Cardiac fibroblast (primary cell): Measurements from ENCODE around the gene ERC2.

Source experiments
- DNase-seq, 2 donors: peaks; one replicate each; pipeline versions ENCODE4 v3.0.0 to v3.0.0-alpha.2; 2010; ENCODE audit warnings: low read depth in 2 of 2
- H3K4me3 ChIP-seq, 2 donors: replicated peaks in 1 of 2; 1 replicate in 1 of 2; 2 replicates in 1 of 2; pipeline ENCODE4 v1.5.1; 2011; ENCODE audit warnings: low read depth in 2 of 2, low read length in 2 of 2, mild to moderate bottlenecking in 2 of 2, moderate library complexity in 1 of 2
- TF ChIP-seq, protein P1 (sequence below): IDR thresholded peaks from one replicate; pipeline ENCODE4 v1.5.1; 2011; ENCODE audit warnings: low read depth, mild to moderate bottlenecking, low read length, inconsistent platforms

Gene ERC2

DNA sequence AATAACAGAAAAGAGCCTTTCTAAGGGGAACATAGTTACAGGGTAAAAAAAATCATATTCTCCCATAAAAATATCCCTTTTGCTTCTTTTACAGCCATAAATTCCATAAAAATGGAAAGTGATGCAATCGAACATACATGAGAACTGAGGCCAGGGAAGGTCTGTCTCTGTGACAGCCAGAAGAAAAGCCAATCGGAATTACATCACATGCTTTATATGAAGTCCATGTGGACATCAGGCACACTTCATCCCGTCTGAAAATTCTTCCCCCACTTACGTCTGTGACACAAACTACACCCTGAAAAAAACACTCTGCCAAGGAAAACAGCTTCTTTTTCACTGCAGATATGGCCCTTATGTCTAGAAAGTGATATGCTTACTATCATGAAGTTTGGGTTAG, 323.5 kb downstream of the ERC2 start:
- no peak overlapping the region for H3K4me3 ChIP-seq
- DNase-seq: peak; percentile 38 to 57
- TF ChIP-seq, protein P1, sequence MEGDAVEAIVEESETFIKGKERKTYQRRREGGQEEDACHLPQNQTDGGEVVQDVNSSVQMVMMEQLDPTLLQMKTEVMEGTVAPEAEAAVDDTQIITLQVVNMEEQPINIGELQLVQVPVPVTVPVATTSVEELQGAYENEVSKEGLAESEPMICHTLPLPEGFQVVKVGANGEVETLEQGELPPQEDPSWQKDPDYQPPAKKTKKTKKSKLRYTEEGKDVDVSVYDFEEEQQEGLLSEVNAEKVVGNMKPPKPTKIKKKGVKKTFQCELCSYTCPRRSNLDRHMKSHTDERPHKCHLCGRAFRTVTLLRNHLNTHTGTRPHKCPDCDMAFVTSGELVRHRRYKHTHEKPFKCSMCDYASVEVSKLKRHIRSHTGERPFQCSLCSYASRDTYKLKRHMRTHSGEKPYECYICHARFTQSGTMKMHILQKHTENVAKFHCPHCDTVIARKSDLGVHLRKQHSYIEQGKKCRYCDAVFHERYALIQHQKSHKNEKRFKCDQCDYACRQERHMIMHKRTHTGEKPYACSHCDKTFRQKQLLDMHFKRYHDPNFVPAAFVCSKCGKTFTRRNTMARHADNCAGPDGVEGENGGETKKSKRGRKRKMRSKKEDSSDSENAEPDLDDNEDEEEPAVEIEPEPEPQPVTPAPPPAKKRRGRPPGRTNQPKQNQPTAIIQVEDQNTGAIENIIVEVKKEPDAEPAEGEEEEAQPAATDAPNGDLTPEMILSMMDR: no peak

DNA sequence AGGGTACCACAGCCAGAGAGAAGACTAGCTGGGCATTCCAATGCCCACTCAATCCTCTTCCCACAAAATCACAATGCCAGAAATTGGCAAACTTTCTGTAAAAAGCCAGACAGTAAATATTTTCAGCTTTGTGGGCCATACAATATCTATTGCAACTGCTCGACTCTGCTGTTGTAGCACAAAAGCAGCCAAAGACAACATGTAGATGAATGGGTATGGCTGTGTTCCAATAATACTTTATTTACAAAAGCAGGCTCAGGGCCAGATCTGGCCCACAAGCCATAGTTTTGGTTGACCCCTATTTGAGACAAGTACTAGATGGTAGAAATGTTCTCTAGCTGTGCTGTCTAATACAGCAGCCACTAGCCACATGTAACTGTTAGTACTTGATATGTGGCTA, 330.9 kb downstream of the ERC2 start:
- TF ChIP-seq, protein P1: no peak
- H3K4me3 ChIP-seq: no peak overlapping the region
- peak; percentile 67 to 72 for DNase-seq

DNA sequence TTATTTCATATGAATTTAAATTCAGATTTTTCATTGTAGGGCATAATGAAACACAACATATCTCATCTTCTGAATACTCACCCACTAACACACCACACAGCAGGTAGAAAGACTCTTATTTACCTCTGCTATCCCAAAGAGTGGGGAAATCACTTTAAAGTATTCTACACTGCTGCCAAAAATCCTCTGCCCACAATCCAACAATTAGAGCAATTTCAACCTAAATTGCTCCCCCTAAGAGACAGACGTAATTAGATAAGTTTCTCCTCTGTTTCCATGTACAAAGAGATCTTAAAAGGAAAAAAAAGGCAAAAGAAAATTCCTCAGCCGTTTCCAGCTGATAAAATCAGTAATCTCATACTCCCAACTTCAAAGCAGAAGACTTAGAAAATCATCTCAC, 331.8 kb downstream of the ERC2 start:
- H3K4me3 ChIP-seq: no peak overlapping the region
- DNase-seq: no peak
- TF ChIP-seq, protein P1: no peak

- no peak overlapping the region for H3K4me3 ChIP-seq
- DNase-seq: no peak
- TF ChIP-seq, protein P1: no peak
These were observed 332.3 kb downstream of the ERC2 start for GRCh38 chr3:56135941-56136340.

DNA sequence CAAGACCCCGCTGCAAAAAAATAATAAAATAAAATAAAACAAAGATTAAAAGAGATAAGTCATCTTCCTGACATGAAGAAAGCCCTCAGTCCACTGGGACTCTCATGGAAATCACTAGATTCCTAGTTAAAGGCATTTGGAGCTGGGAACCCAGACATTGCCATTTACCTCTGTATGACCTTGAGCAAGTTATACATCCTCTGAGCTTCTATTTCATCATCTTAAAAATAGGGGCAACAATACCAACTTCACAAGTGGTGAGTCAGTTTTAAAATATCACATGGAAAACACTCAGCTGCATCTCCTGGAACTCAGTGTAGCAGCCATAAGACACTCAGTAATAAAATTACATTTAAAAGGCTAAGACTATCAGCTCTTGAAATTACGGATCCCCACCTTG, 334.8 kb downstream of the ERC2 start:
- H3K4me3 ChIP-seq: no peak overlapping the region
- peak; percentile 60 to 78 for DNase-seq
- TF ChIP-seq, protein P1: no peak

DNA sequence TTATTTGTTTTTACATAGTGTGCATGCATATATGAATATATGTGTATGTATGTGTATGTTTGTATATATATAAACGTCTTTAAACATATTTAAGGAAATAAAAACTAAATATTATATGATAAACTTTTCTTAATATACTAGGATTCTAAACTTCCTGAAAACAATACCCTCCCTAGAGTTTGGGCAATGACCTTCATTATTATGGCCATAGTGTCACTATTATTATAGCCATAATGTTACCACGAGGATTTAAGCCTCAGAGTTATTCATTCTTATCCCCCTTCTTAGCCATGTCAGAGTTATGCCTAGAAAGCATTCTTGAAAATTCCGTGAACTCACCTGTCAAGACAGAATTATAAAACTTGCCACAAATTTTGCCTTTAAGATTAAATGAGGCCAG, 335.5 kb downstream of the ERC2 start:
- H3K4me3 ChIP-seq: no peak overlapping the region

More for the DNA sequence above, 335.5 kb downstream of the ERC2 start:
- DNase-seq: no peak
- TF ChIP-seq, protein P1: no peak
